Measurements from ENCODE around the gene LRRC2.

The LRRC2 gene

GRCh38 chr3:46471371-46471914 is 94.7 kb downstream of the LRRC2 start:
- DNase-seq = no peak

GRCh38 chr3:46470831-46471230 is 95.3 kb downstream of the LRRC2 start:
- no peak for DNase-seq

- no peak for DNase-seq
Observed at GRCh38 chr3:46469680-46470357, 96.3 kb downstream of the LRRC2 start.

- DNase-seq = no peak
Observed at GRCh38 chr3:46468753-46469600, 97.1 kb downstream of the LRRC2 start.

GRCh38 chr3:46467562-46467961 is 98.5 kb downstream of the LRRC2 start:
- DNase-seq = no peak

GRCh38 chr3:46466871-46467403 is 99.2 kb downstream of the LRRC2 start:
- no peak for DNase-seq

GRCh38 chr3:46466273-46466672 is 99.8 kb downstream of the LRRC2 start:
- no peak for DNase-seq
